HFFc6 (cell line): ENCODE data around the gene NDUFB10. TPM values are rescaled to one million over a fixed set of nuclear protein-coding genes. Genes with fewer than 3 reads are reported as not detected.

Experiments
- DNase-seq: peaks from one replicate; pipeline ENCODE4 v3.0.0-alpha.2; 2018
- H3K27ac Mint-ChIP-seq: 2 replicates; pipeline ENCODE4 v1.8.0; 2020; ENCODE audit warnings: mild to moderate bottlenecking, mixed read lengths
- H3K27me3 Mint-ChIP-seq: 2 replicates; pipeline ENCODE4 v1.8.0; 2021; ENCODE audit warnings: mild to moderate bottlenecking, moderate library complexity, mixed read lengths; ENCODE audit not compliant: insufficient read depth
- H3K36me3 Mint-ChIP-seq: 2 replicates; pipeline ENCODE4 v1.8.0; 2021; ENCODE audit warnings: low read depth, mixed read lengths
- H3K4me1 Mint-ChIP-seq: 2 replicates; pipeline ENCODE4 v1.8.0; 2020; ENCODE audit warnings: low read depth, mixed read lengths
- H3K4me3 Mint-ChIP-seq: 2 replicates; pipeline ENCODE4 v1.8.0; 2020; ENCODE audit warnings: mild to moderate bottlenecking, moderate library complexity, mixed read lengths
- H3K9me3 Mint-ChIP-seq: 2 replicates; pipeline ENCODE4 v1.8.0; 2020; ENCODE audit warnings: mild to moderate bottlenecking, mixed read lengths
- total RNA-seq, 6 experiments: library from RNA; stranded (reverse); fragmentation: NEBNext Ultra II Directional; extraction: Animal tissue kit (Norgen Biotek cat#: 25700); gene quantifications; 2 replicates in 1 of 6; 3 replicates in 5 of 6; pipeline ENCODE4 v1.2.3, GENCODE V29; 2021
- TF ChIP-seq, protein P1 (sequence below): fragments of 200-600 bp; sonication (generic); IDR thresholded peaks from 2 replicates; pipeline ENCODE4 v1.5.0; 2021; ENCODE audit warnings: antibody characterized with exemption, mild to moderate bottlenecking

The NDUFB10 gene
- total RNA-seq, 6 experiments from 2014 or later: 146 to 190 (median 173) TPM

DNA sequence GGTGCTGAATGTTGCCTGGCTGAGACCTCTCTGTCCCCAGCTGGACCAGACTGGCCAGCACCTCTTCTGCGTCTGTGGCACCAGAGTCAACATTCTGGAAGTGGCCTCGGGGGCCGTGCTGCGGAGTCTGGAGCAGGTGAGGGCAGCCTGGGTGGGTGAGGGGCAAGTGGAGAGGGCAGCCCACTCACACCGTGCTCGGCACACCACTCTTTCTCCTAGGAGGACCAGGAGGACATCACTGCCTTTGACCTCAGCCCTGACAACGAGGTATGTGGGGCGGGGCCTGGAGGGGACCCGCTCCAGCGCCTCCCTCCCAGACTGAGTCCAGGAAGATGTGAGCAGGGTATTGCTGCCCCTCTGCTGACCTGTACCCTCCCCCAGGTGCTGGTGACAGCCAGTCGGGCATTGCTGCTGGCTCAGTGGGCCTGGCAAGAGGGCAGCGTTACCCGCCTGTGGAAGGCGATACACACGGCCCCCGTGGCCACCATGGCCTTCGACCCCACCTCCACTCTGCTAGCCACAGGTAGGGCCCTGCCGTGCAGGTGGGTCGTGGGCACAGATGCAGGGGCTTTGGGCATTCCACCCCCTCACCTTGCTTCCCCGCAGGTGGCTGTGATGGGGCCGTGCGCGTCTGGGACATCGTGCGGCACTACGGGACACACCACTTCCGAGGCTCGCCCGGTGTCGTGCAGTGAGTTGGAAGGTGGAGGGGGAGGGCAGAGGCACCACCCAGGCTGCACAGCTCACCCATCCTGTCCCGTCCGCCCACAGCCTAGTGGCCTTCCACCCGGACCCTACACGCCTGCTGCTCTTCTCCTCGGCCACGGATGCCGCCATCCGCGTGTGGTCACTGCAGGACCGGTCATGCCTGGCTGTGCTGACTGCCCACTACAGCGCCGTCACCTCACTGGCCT lies 15.1 kb downstream of the NDUFB10 start:
- DNase-seq: no peak
- Mint-ChIP-seq H3K36me3 (peaks cover 7% of the 10 kb centered on the region), H3K4me3 (no peak overlapping the region), H3K4me1 (peaks cover 16% of the 10 kb centered on the region), H3K27me3 (no peaks in the 10 kb centered on the region; the same call in 1 of the 2 replicates), H3K27ac (no peak overlapping the region), H3K9me3 (no peaks in the 10 kb centered on the region)
- TF ChIP-seq, protein P1, sequence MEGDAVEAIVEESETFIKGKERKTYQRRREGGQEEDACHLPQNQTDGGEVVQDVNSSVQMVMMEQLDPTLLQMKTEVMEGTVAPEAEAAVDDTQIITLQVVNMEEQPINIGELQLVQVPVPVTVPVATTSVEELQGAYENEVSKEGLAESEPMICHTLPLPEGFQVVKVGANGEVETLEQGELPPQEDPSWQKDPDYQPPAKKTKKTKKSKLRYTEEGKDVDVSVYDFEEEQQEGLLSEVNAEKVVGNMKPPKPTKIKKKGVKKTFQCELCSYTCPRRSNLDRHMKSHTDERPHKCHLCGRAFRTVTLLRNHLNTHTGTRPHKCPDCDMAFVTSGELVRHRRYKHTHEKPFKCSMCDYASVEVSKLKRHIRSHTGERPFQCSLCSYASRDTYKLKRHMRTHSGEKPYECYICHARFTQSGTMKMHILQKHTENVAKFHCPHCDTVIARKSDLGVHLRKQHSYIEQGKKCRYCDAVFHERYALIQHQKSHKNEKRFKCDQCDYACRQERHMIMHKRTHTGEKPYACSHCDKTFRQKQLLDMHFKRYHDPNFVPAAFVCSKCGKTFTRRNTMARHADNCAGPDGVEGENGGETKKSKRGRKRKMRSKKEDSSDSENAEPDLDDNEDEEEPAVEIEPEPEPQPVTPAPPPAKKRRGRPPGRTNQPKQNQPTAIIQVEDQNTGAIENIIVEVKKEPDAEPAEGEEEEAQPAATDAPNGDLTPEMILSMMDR: no peak

DNA sequence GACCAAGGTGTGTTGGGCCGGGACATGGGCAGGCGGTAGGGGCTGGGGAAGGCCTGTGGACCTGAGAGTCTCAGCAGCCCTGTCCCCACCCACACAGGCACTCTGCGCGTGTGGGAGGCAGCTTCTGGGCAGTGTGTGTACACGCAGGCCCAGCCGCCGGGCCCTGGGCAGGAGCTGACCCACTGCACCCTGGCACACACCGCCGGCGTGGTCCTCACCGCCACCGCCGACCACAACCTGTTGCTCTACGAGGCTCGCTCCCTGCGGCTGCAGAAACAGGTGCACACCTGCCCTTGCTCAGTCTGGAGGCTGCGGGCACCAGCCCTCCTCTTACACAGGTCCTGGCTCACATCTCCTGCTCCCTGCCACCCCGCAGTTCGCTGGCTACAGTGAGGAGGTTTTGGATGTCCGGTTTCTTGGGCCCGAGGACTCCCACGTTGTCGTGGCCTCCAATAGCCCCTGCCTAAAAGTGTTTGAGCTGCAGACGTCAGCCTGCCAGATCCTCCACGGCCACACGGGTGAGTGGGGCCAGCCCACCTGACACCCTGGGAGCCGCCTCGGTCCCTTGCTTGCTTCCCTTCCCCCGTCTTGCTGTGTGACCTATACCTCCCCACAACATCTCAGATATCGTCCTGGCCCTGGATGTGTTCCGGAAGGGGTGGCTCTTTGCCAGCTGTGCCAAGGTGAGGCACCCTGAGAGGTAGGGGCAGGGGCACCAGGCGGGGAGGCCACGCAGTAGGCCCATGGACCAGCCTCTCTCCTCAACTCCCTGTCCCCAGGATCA lies 16.3 kb downstream of the NDUFB10 start:
- DNase-seq: no peak
- no peak overlapping the region for H3K27ac Mint-ChIP-seq
- H3K4me1 Mint-ChIP-seq: peaks cover 16% of the 10 kb centered on the region
- H3K9me3 Mint-ChIP-seq: no peaks in the 10 kb centered on the region
- H3K36me3 Mint-ChIP-seq: peaks cover 7% of the 10 kb centered on the region
- H3K27me3 Mint-ChIP-seq: no peaks in the 10 kb centered on the region; the same call in 1 of the 2 replicates
- no peak overlapping the region for H3K4me3 Mint-ChIP-seq
- TF ChIP-seq, protein P1: no peak

DNA sequence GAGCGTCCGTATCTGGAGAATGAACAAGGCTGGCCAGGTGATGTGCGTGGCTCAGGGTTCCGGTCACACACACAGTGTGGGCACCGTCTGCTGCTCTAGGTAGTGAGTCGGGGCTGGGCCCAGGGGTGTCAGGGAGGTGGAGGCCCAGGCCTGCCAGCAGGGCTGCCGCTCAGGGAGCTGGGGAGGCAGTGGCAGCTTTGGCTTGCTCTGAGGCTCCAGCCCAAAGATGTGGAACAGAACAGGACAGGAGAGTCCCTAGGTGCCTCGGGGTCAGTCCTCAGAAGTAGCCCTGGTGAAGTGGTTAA lies 16.8 kb downstream of the NDUFB10 start:
- H3K4me3 Mint-ChIP-seq: no peak overlapping the region
- peaks cover 3% of the 10 kb centered on the region for H3K27me3 Mint-ChIP-seq
- H3K9me3 Mint-ChIP-seq: no peaks in the 10 kb centered on the region
- H3K4me1 Mint-ChIP-seq: peaks cover 13% of the 10 kb centered on the region
- H3K27ac Mint-ChIP-seq: no peak overlapping the region
- TF ChIP-seq, protein P1: no peak
- H3K36me3 Mint-ChIP-seq: peaks cover 6% of the 10 kb centered on the region
- DNase-seq: no peak

GRCh38 chr16:1976951-1977874 lies 17.9 kb downstream of the NDUFB10 start:
- Mint-ChIP-seq H3K36me3 (no peaks in the 10 kb centered on the region), H3K4me3 (no peak overlapping the region), H3K27ac (no peak overlapping the region), H3K9me3 (no peaks in the 10 kb centered on the region), H3K4me1 (peaks cover 7% of the 10 kb centered on the region), H3K27me3 (peaks cover 6% of the 10 kb centered on the region; the same call in 1 of the 2 replicates)
- TF ChIP-seq, protein P1: no peak
- no peak for DNase-seq

DNA sequence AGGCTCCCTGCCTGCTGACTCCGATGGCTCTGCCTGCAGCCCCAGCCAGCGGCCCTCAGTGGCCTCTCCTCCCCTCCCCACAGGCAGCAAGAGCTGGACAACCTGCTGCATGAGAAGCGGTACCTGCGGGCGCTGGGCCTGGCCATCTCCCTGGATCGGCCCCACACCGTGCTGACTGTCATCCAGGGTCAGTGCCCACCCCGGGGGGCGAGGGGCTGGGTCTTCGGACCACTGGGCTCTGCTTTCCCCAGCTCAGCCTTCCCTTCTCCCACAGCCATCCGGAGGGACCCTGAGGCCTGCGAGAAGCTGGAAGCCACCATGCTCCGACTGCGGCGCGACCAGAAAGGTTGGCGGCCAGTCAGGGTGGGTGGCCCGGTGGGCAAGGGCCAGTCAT lies 18.5 kb downstream of the NDUFB10 start:
- TF ChIP-seq, protein P1: no peak
- Mint-ChIP-seq H3K4me1 (peaks cover 4% of the 10 kb centered on the region), H3K36me3 (no peaks in the 10 kb centered on the region), H3K9me3 (no peaks in the 10 kb centered on the region), H3K4me3 (no peak overlapping the region), H3K27ac (no peak overlapping the region), H3K27me3 (peaks cover 8% of the 10 kb centered on the region)
- no peak for DNase-seq
